WERI-Rb-1 (cell line): ENCODE data around the gene SUFU.

ENCODE experiments used
- DNase-seq: peaks from one replicate; pipeline ENCODE4 v3.0.0-alpha.2; 2020
- H3K27ac ChIP-seq: fragments of 250-450 bp; sonication (Bioruptor Pico); 2 replicates; pipeline ENCODE4 v1.5.1; 2020; ENCODE audit warnings: mild to moderate bottlenecking, moderate library complexity
- H3K27me3 ChIP-seq: fragments of 250-450 bp; sonication (Bioruptor Pico); 2 replicates; pipeline ENCODE4 v1.5.1; 2021; ENCODE audit warnings: mild to moderate bottlenecking, low read depth, moderate library complexity; ENCODE audit not compliant: insufficient read depth, severe bottlenecking
- H3K36me3 ChIP-seq: fragments of 250-450 bp; sonication (Bioruptor Pico); 2 replicates; pipeline ENCODE4 v1.5.1; 2020; ENCODE audit warnings: mild to moderate bottlenecking, moderate library complexity
- H3K4me3 ChIP-seq: 2 replicates; pipeline ENCODE4 v1.5.1; 2011; ENCODE audit warnings: low read depth, mild to moderate bottlenecking, control low read depth, low read length
- H3K9me3 ChIP-seq: fragments of 250-450 bp; sonication (Bioruptor Pico); 2 replicates; pipeline ENCODE4 v1.5.1; 2021; ENCODE audit warnings: mild to moderate bottlenecking, moderate library complexity; ENCODE audit not compliant: severe bottlenecking
- CTCF ChIP-seq: IDR thresholded peaks from 2 replicates; pipeline ENCODE4 v1.5.1; 2011; ENCODE audit warnings: low read depth, mild to moderate bottlenecking, control low read depth, inconsistent platforms, low read length

Gene SUFU

GRCh38 chr10:102653060-102653459 is 149.3 kb downstream of the SUFU start:
- no peak for TF ChIP-seq CTCF
- H3K36me3 ChIP-seq: peaks cover 47% of the 10 kb centered on the region
- H3K9me3 ChIP-seq: no peaks in the 10 kb centered on the region
- DNase-seq: no peak
- no peaks in the 10 kb centered on the region for H3K27me3 ChIP-seq
- H3K4me3 ChIP-seq: no peak overlapping the region
- H3K27ac ChIP-seq: no peak overlapping the region

GRCh38 chr10:102654566-102654965 is 150.8 kb downstream of the SUFU start:
- no peak for DNase-seq
- no peaks in the 10 kb centered on the region for H3K27me3 ChIP-seq
- H3K36me3 ChIP-seq: peaks cover 40% of the 10 kb centered on the region
- no peaks in the 10 kb centered on the region for H3K9me3 ChIP-seq
- no peak overlapping the region for H3K27ac ChIP-seq
- TF ChIP-seq CTCF: no peak
- no peak overlapping the region for H3K4me3 ChIP-seq

GRCh38 chr10:102654969-102655368 is 151.2 kb downstream of the SUFU start:
- H3K4me3 ChIP-seq: no peak overlapping the region
- no peak for TF ChIP-seq CTCF
- no peaks in the 10 kb centered on the region for H3K9me3 ChIP-seq
- H3K27ac ChIP-seq: no peak overlapping the region
- DNase-seq: no peak
- H3K27me3 ChIP-seq: no peaks in the 10 kb centered on the region
- peaks cover 40% of the 10 kb centered on the region for H3K36me3 ChIP-seq

GRCh38 chr10:102656026-102656425 is 152.3 kb downstream of the SUFU start:
- peaks cover 40% of the 10 kb centered on the region for H3K36me3 ChIP-seq
- no peak for DNase-seq
- no peak overlapping the region for H3K4me3 ChIP-seq
- H3K27ac ChIP-seq: no peak overlapping the region
- H3K27me3 ChIP-seq: no peaks in the 10 kb centered on the region
- no peaks in the 10 kb centered on the region for H3K9me3 ChIP-seq
- TF ChIP-seq CTCF: no peak

GRCh38 chr10:102656791-102657371 is 153.1 kb downstream of the SUFU start:
- Histone ChIP-seq H3K27ac (no peak overlapping the region), H3K27me3 (no peaks in the 10 kb centered on the region), H3K36me3 (peaks cover 36% of the 10 kb centered on the region), H3K9me3 (no peaks in the 10 kb centered on the region), H3K4me3 (no peak overlapping the region)
- no peak for TF ChIP-seq CTCF
- DNase-seq: no peak

GRCh38 chr10:102657451-102657850 is 153.7 kb downstream of the SUFU start:
- no peak for TF ChIP-seq CTCF
- Histone ChIP-seq H3K4me3 (no peak overlapping the region), H3K9me3 (no peaks in the 10 kb centered on the region), H3K27ac (no peak overlapping the region), H3K27me3 (no peaks in the 10 kb centered on the region), H3K36me3 (peaks cover 30% of the 10 kb centered on the region)
- DNase-seq: no peak
